ENCODE measurements around the gene CUX1. TPM values are rescaled to one million over a fixed set of nuclear protein-coding genes. Genes with fewer than 3 reads are reported as not detected.

Gene CUX1
- total and polyA plus RNA-seq, 2 donors (not counting 1 experiment from before 2014, with no cell fraction given): 10.8 to 86.5 TPM

DNA sequence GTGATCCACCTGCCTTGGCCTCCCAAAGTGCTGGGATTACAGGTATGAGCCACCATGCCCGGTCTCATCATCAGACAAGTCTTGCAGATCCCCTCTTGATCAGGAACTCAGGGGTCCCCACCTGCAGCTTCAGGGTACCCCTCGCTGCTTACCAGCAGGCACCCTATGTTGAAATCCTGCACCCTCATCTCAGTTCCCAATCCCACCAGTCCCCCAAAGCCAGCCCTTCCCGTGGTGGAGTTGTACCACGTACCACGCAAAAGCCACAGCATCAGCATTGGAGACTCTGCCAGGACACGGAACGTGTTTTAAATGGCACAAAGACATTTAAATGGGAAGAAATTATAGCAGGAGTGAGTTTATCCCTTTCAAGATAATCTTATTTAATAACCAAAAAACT, 202.0 kb downstream of the CUX1 start:
- H3K27ac Mint-ChIP-seq: no peak overlapping the region
- 100% methylated on average over 2 of the region's 7 CpGs for WGBS (ENCODE audit: insufficient coverage)
- H3K79me2 ChIP-seq (ENCODE audit: control insufficient read depth, insufficient read depth, low read length): peaks cover 4% of the 10 kb centered on the region

More for the DNA sequence above, 202.0 kb downstream of the CUX1 start:
- Histone ChIP-seq H3K9me3 (ENCODE audit: control extremely low read depth in 1 of 3, control insufficient read depth in 2 of 3, insufficient read depth in 1 of 3, low read length in 2 of 3) (no peaks in the 10 kb centered on the region), H4K20me1 (ENCODE audit: control insufficient read depth, insufficient read depth, low read length, poor library complexity, severe bottlenecking) (no peaks in the 10 kb centered on the region), H3K9ac (ENCODE audit: low read length) (no peak overlapping the region), H3K36me3 (replicated peaks in 1 of 2; ENCODE audit: control extremely low read depth in 1 of 2, control insufficient read depth in 1 of 2, extremely low read depth in 1 of 2, insufficient read depth in 2 of 2, low read length in 1 of 2) (peaks cover 0 to 9% of the 10 kb centered on the region in 2 experiments), H3K27me3 (replicated peaks in 1 of 4; ENCODE audit: control extremely low read depth in 1 of 4, control insufficient read depth in 3 of 4, insufficient read depth in 4 of 4, low read length in 3 of 4) (no peaks in the 10 kb centered on the region), H3K27ac (ENCODE audit: low read length in 2 of 2) (no peak overlapping the region), H3K4me1 (ENCODE audit: control insufficient read depth in 2 of 2, insufficient read depth in 2 of 2, low read length in 2 of 2) (no peaks in the 10 kb centered on the region), H3K4me3 (ENCODE audit: control extremely low read depth in 1 of 5, extremely low read depth in 1 of 5, insufficient read depth in 1 of 5, low read depth in 2 of 5, low read length in 4 of 5) (no peak overlapping the region), H3K4me2 (replicated peaks; ENCODE audit: low read depth, low read length, poor library complexity, severe bottlenecking) (no peak overlapping the region), H2AFZ (ENCODE audit: insufficient read depth, low read depth, low read length, poor library complexity, severe bottlenecking) (no peak overlapping the region)
- DNase-seq (no peak), ATAC-seq (ENCODE audit: low read depth) (no peak)
- ChIA-PET POLR2A (no interaction called here), CTCF (no interaction called here)
- no peak for TF ChIP-seq CTCF (IDR thresholded peaks at IDR 0.05)
- no peak for TF ChIP-seq EZH2 (IDR thresholded peaks at IDR 0.05; ENCODE audit: borderline replicate concordance, insufficient read depth, low read depth, low read length, poor library complexity, severe bottlenecking)
- intact Hi-C loops (cut with micrococcal nuclease): no loop called here
- Mint-ChIP-seq H3K4me1 (no peaks in the 10 kb centered on the region), H3K27me3 (no peaks in the 10 kb centered on the region), H3K9me3 (ENCODE audit: insufficient read depth) (no peaks in the 10 kb centered on the region), H3K4me3 (no peak overlapping the region)
